Gastroesophageal sphincter (tissue), 4 donors: ENCODE measurements around the gene UBIAD1. TPM values are rescaled to one million over a fixed set of nuclear protein-coding genes. Genes with fewer than 3 reads are reported as not detected.
"Not testable (repeated sequence)": the region's sequence is repeated elsewhere in the genome, so short reads cannot be mapped to it uniquely, and the experiment has no call there.

Experiments used
- ATAC-seq: fragments of 150-250 bp; one replicate; pipeline ENCODE4 v1.9.1; 2016; ENCODE audit warnings: mild to moderate bottlenecking, moderate library complexity
- H3K27ac ChIP-seq, 4 donors: fragments of 200-600 bp; sonication (generic) in 3 of 4; 1 replicate in 3 of 4; 2 replicates in 1 of 4; pipeline ENCODE4 v1.5.1; 2016 to 2019
- H3K27me3 ChIP-seq: fragments of 200-600 bp; sonication (generic); one replicate; pipeline ENCODE4 v1.5.1; 2019
- H3K36me3 ChIP-seq, 2 donors: fragments of 200-600 bp; sonication (generic); one replicate each; pipeline ENCODE4 v1.5.1; 2019; ENCODE audit warnings: control low read depth in 1 of 2
- H3K4me1 ChIP-seq, 3 donors: fragments of 200-600 bp; sonication (generic); 1 replicate in 2 of 3; 2 replicates in 1 of 3; pipeline ENCODE4 v1.5.1; 2016 to 2019; ENCODE audit warnings: control low read depth in 2 of 3
- H3K4me3 ChIP-seq, 2 donors: fragments of 200-600 bp; sonication (generic); one replicate each; pipeline ENCODE4 v1.5.1; 2019; ENCODE audit warnings: mild to moderate bottlenecking in 1 of 2, moderate library complexity in 1 of 2
- H3K9me3 ChIP-seq, 3 donors: fragments of 200-600 bp; sonication (generic); one replicate each; pipeline ENCODE4 v1.5.1; 2017 to 2019; ENCODE audit warnings: control low read depth in 2 of 3
- EP300 ChIP-seq: sonication (generic); formaldehyde crosslinking; IDR thresholded peaks from one replicate; pipeline ENCODE4 v1.6.1; 2017; ENCODE audit warnings: antibody characterized with exemption, mild to moderate bottlenecking
- POLR2A ChIP-seq, 2 donors: fragments of 450-650 bp; IDR thresholded peaks; one replicate each; pipeline ENCODE4 v1.6.1; 2017; ENCODE audit warnings: antibody characterized with exemption in 2 of 2, mild to moderate bottlenecking in 2 of 2, moderate library complexity in 1 of 2
- POLR2AphosphoS5 ChIP-seq: sonication (generic); formaldehyde crosslinking; IDR thresholded peaks from one replicate; pipeline ENCODE4 v1.6.1; 2017; ENCODE audit warnings: antibody characterized with exemption
- WGBS, 2 donors: methylation state at CpG; one replicate each; pipeline ENCODE4 v1.1.5; 2018; ENCODE audit warnings: low coverage in 1 of 2; 5-methylcytosine and 5-hydroxymethylcytosine counted together
- total RNA-seq, 4 donors: library from RNA; depleted of rRNA; stranded (reverse); fragments of >200 nt; gene quantifications; one replicate each; pipeline ENCODE4 v1.1.0, GENCODE V29; 2016
- TF ChIP-seq, protein P1 (sequence below), 4 experiments: fragments of 200-600 bp in 2 of 4; fragments of 450-650 bp in 2 of 4; sonication (generic) in 1 of 4; IDR thresholded peaks; one replicate each; pipeline ENCODE4 v1.5.1; 2017 to 2019; ENCODE audit warnings: antibody characterized with exemption in 4 of 4, mild to moderate bottlenecking in 2 of 4, moderate library complexity in 2 of 4

UBIAD1 gene
- total RNA-seq, 4 donors from 2014 or later: 11.7 to 16.3 (median 14.0) TPM

DNA sequence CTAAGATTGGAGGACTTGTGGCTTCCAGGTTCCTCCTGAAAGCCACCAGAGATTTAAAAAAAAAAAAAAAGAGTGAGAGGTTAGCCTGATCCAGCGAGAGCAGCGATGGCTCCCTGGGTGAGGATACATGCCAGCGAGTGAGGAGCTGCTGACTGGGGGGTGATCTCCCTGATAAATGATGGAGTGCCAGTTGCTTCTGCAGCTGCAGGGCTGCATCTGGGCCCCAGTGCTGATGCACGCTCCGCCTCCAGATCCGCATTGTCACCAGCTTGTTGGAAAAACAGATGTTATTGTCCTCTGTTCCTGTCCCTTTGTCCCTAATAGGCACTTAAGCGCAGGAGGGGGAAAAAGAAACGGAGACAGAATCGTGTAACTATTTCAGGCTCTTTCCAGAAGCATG is 28.6 kb downstream of the UBIAD1 start:
- H3K27ac ChIP-seq: no peak overlapping the region
- H3K4me1 ChIP-seq: no peaks in the 10 kb centered on the region
- no peaks in the 10 kb centered on the region for H3K9me3 ChIP-seq
- TF ChIP-seq, protein P1, sequence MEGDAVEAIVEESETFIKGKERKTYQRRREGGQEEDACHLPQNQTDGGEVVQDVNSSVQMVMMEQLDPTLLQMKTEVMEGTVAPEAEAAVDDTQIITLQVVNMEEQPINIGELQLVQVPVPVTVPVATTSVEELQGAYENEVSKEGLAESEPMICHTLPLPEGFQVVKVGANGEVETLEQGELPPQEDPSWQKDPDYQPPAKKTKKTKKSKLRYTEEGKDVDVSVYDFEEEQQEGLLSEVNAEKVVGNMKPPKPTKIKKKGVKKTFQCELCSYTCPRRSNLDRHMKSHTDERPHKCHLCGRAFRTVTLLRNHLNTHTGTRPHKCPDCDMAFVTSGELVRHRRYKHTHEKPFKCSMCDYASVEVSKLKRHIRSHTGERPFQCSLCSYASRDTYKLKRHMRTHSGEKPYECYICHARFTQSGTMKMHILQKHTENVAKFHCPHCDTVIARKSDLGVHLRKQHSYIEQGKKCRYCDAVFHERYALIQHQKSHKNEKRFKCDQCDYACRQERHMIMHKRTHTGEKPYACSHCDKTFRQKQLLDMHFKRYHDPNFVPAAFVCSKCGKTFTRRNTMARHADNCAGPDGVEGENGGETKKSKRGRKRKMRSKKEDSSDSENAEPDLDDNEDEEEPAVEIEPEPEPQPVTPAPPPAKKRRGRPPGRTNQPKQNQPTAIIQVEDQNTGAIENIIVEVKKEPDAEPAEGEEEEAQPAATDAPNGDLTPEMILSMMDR (IDR thresholded peaks at IDR 0.05): no peak
- TF ChIP-seq POLR2A (IDR thresholded peaks at IDR 0.05): no peak
- no peak for TF ChIP-seq EP300
- no peak for TF ChIP-seq POLR2AphosphoS5
- no peak for ATAC-seq
- 80 to 87% methylated on average over 3 of the region's 9 CpGs for WGBS, 2 donors
- no peak overlapping the region for H3K4me3 ChIP-seq
- no peaks in the 10 kb centered on the region for H3K36me3 ChIP-seq
- H3K27me3 ChIP-seq: no peaks in the 10 kb centered on the region

DNA sequence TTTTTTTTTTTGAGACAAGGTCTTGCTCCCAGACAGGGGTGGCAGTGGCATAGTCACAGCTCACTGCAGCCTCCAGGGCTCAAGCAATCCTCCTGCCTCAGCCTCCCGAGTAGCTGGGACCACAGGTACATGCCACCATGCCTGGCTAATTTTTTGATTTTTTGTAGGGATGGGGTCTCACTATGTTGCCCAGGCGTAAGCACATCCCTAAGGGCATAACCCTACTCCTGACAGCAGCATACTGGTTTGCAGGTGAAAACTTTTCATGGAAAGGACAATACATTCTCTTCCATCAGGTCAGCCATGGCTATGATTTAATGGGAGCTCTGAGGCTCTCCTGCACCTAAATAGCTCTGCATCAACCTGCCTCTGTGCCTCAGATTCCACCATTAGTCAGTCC is 29.4 kb downstream of the UBIAD1 start:
- Histone ChIP-seq H3K9me3 (no peaks in the 10 kb centered on the region), H3K27me3 (no peaks in the 10 kb centered on the region), H3K4me3 (no peak overlapping the region), H3K36me3 (no peaks in the 10 kb centered on the region), H3K27ac (no peak overlapping the region), H3K4me1 (no peaks in the 10 kb centered on the region)
- TF ChIP-seq POLR2A (IDR thresholded peaks at IDR 0.05): no peak
- TF ChIP-seq EP300: no peak
- TF ChIP-seq, protein P1 (IDR thresholded peaks at IDR 0.05): no peak
- TF ChIP-seq POLR2AphosphoS5: no peak
- ATAC-seq: no peak
- 80% methylated on average over 1 of the region's 2 CpGs; no CpG with 5 or more reads in 1 of the 2 donors for WGBS, 2 donors

DNA sequence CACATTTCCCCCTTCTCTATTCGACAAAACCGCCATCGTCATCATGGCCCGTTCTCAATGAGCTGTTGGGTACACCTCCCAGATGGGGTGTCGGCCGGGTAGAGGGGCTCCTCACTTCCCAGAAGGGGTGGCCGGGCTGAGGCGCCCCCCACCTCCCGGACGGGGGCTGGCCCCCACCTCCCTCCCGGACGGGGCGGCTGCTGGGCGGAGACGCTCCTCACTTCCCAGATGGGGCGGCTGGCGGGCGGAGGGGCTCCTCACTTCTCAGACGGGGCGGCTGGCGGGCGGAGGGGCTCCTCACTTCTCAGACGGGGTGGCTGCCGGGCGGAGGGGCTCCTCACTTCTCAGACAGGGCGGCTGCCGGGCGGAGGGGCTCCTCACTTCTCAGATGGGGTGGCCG is 32.5 kb downstream of the UBIAD1 start:
- H3K9me3 ChIP-seq, H3K4me3 ChIP-seq, H3K27ac ChIP-seq, H3K27me3 ChIP-seq, H3K4me1 ChIP-seq, H3K36me3 ChIP-seq, ATAC-seq: not testable (repeated sequence)
- 80% methylated on average over 1 of the region's 29 CpGs; no CpG with 5 or more reads in 1 of the 2 donors for WGBS, 2 donors

DNA sequence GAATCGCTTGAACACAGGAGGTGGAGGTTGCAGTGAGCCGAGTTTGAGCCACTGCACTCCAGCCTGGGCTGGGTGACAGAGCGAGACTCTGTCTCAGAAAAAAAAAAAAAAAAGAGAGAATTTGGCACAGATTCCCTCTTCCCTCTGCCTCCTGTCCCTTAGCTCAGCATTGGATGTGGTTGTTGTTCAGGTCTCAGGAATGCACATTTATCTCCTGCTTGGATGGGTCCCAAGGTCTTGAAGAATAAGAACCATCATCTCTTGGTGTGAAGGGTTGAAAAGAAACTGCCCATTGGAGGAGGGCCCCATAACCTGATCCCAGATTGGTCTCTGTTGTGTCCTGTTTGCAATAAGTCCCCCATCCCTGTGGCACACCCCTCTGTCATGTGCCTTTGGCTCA is 34.9 kb downstream of the UBIAD1 start:
- H3K4me1 ChIP-seq: no peaks in the 10 kb centered on the region

DNA sequence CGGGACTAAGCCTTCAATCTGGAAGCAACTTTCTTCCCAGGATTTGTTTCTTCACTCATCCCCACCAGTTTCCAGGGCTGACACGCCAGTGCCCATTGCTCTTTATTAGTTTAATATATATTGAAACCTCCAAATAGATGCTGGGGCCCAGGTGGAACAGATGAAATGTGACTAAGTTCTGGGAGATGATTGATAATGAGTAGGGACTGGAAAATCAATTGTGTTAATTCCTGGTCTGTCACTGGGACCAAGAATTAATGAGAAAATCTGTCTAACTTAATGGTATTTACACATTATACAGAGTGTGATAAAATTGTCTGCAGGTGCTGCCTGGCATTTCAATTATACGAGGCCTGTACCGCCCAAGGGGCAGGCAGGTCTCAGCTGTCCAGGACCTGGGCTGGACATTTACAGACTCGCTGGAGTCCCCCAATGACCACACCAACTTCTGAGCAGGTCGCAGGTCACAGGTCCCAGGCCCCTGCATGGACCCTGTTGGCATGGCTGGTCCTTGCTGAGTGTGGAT is 35.8 kb downstream of the UBIAD1 start:
- TF ChIP-seq POLR2AphosphoS5 (no peak), POLR2A (IDR thresholded peaks at IDR 0.05) (no peak), EP300 (no peak)
- TF ChIP-seq, protein P1 (IDR thresholded peaks at IDR 0.05): no peak
- ATAC-seq: no peak
- H3K4me3 ChIP-seq: no peak overlapping the region
- WGBS, 2 donors: 40 to 89% methylated on average over 1 to 5 of the region's 6 CpGs
- H3K27me3 ChIP-seq: peaks cover 12% of the 10 kb centered on the region
- no peaks in the 10 kb centered on the region for H3K9me3 ChIP-seq
- no peaks in the 10 kb centered on the region for H3K4me1 ChIP-seq
- H3K27ac ChIP-seq: no peak overlapping the region
- H3K36me3 ChIP-seq: no peaks in the 10 kb centered on the region

More for the DNA sequence above, 34.9 kb downstream of the UBIAD1 start:
- no peaks in the 10 kb centered on the region for H3K36me3 ChIP-seq
- peaks cover 7% of the 10 kb centered on the region for H3K27me3 ChIP-seq
- 78 to 83% methylated on average over 2 to 3 of the region's 3 CpGs for whole genome bisulfite sequencing, 2 donors
- no peak overlapping the region for H3K27ac ChIP-seq
- TF ChIP-seq POLR2AphosphoS5 (no peak), EP300 (no peak), POLR2A (IDR thresholded peaks at IDR 0.05) (no peak)
- TF ChIP-seq, protein P1 (IDR thresholded peaks at IDR 0.05): no peak
- H3K9me3 ChIP-seq: no peaks in the 10 kb centered on the region
- ATAC-seq: no peak
- H3K4me3 ChIP-seq: no peak overlapping the region
